ENCODE results near the gene PLAA.

Gene PLAA

DNA sequence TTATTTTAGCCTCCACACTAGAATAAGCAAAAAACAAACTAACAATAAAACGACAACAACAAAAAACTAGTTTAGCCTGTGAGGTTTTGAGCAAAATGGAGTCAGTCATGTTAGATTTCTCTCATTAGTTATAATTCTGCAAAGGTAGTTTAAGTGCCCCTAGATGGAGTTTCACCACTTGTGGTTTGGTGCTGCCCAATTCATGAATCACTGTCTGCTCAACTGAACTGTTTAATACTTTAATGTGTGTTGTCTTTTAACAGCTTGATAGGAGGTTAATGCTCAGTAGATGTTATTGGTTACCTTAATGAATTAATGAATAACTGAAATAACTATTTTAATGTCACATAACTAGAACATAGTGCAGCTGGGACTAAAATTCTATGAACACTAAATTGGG is 3.5 kb upstream of the PLAA start:
- TF ChIP-seq GATA2 (IDR thresholded peaks at IDR 0.05; ENCODE audit: low read depth, low read length) (no peak), GATA3 (IDR thresholded peaks at IDR 0.05; ENCODE audit: low read depth, low read length) (no peak)

DNA sequence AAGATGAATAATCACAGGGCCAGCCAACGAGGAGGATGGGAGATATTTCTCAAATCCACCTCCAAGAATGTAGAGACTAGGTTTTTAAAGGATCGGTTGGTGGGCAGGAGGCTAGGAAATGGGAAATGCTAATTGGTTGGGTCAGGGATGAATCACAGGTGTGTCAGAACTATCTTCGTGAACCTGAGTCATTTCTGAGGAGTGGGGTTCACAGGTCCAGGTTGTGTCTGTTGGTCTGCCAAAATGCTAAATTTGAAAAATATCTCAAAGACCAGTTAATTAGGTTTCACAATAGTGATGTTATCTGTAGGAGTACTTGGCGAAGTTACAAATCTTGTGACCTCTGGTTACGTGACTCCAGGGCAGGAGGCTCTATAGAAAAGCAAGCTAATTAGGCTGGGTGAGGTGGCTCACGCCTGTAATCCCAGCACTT is 2.6 kb upstream of the PLAA start:
- TF ChIP-seq GATA2 (IDR thresholded peaks at IDR 0.05; ENCODE audit: low read depth, low read length) (no peak), GATA3 (IDR thresholded peaks at IDR 0.05; ENCODE audit: low read depth, low read length) (no peak)

DNA sequence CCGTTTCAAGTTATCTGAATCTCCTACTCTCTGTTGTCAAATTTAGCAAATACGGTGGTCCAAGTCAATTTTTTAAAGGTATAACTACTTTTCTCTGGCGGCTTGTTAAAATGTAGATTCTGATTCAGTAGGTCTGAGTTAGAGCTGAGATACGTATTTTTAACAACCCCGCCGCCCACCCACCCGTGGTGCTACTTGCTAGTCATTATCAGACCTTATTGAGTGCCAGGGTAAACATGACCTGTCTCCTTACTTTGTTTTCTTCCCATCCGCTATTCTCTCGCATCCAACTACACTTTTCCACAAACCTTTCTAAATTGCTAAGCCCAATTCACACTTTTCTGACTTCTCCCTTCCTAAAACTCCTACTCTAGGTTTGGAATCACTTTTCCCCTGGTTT is 694 bp upstream of the PLAA start:
- no peak for TF ChIP-seq GATA2 (IDR thresholded peaks at IDR 0.05; ENCODE audit: low read depth, low read length)
- no peak for TF ChIP-seq GATA3 (IDR thresholded peaks at IDR 0.05; ENCODE audit: low read depth, low read length)

DNA sequence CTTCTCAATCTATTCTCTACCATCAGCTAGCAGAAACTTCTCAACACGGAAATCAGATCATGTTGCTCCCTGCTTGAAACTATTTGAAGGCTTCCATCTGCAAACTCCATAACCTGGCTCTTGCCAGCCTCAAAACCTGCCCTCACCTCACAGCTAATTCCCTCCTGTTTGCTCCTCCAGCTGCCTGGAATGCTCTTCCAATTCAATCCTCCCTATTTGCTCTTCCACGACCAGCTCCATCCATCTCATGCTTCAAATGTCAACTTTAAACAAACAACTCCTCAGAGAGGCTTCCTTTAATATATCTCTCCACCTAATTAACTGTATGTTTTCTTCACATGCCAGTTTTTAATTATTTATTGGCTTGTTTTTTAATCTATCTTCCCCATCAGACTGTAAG is 1.5 kb downstream of the PLAA start:
- no peak for TF ChIP-seq GATA2 (IDR thresholded peaks at IDR 0.05; ENCODE audit: low read depth, low read length)
- TF ChIP-seq GATA3 (IDR thresholded peaks at IDR 0.05; ENCODE audit: low read depth, low read length), result no peak

DNA sequence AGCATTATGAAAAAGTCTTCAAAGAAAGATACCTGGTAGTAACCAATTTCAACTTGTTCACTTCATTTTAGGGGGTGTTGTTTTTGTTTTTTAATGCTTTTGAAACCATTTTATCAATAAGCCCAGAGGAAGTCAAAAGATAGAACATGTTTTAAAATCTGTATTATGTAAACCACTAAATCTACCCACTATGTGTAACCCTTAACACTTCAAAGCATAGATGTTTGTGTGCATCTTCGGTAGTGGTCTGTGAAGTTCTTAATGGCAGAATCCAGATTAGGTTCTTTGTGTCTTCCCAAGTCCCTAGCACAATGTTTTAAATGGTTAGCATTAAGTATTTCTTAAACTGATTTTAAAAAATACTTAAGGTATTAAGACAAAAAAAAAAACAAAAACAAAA is 6.3 kb downstream of the PLAA start:
- no peak for TF ChIP-seq GATA3 (IDR thresholded peaks at IDR 0.05; ENCODE audit: low read depth, low read length)
- no peak for TF ChIP-seq GATA2 (IDR thresholded peaks at IDR 0.05; ENCODE audit: low read depth, low read length)

DNA sequence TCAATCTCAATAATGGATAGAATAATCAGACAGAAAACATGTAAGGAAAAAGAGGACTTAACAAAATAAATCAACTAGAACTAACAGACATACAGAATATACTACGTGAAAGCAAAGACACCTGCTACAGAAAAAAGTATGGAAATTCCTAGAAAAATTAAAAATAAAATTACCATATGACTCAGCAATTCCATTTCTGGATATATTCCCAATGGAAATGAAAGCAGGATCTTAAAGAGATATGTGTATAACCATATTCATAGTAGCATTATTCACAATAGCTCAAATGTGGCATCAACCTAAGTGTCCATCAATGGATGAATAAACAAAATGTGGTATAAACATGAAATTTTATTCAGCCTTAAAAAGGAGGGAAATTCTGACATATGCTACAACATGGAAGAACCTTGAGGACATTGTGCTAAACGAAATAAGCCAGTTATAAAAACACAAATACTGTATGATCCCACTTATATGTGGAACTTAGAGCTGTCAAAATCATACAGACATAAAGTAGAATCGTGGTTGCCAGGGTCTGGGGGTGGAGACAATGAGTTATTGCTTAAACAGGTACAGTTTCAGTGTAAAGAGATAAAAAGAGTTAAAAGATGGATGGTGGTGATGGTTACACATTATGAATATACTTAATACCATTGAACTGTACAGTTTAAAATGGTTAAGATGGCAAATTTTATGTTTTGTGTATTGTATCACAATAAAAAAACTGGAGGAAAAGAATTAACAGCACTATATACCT is 6.9 kb downstream of the PLAA start:
- no peak for TF ChIP-seq GATA3 (IDR thresholded peaks at IDR 0.05; ENCODE audit: low read depth, low read length)
- no peak for TF ChIP-seq GATA2 (IDR thresholded peaks at IDR 0.05; ENCODE audit: low read depth, low read length)

DNA sequence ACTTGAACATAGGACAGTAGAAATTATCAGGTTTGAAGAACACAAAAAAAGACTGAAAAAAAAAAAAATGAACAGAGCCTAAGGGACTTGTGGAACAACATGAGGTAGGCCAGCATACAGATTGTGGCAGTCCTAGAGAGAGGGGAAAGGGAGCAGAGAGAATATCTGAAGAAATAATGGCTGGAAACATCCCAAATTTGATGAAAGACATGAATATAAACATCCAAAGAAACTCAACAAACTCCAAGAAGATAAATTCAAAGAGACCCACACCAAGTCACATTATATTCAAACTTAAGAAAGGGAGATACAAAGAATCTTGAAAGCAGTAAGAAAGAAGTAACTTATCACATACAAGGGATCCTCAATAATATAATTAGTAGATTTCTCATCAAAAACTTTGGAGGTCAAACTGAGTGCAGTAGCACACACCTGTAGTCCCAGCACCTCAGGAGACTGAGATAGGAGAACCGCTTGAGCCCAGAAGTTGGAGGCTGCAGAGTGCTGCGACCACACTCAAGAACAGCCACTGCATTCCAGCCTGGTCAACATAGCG is 9.1 kb downstream of the PLAA start:
- TF ChIP-seq GATA2 (IDR thresholded peaks at IDR 0.05; ENCODE audit: low read depth, low read length) (no peak), GATA3 (IDR thresholded peaks at IDR 0.05; ENCODE audit: low read depth, low read length) (no peak)

DNA sequence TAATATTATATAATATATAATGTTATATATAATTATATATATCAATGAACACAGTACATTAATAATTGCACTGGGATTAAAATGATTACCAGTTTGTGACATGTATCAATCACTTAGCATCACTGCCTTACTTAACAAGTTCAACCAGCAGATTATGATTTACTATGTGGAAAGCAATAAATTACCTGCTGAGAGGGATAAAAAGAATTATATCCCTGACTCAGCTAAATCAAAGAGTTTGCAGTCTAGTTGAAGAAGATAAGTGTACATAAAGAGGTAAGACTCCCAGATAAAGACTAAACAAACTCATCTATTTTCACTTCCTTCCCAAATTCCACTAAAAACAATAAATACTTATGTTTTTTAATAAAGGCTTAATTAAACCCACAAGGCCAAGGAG is 11.2 kb downstream of the PLAA start:
- TF ChIP-seq GATA2 (IDR thresholded peaks at IDR 0.05; ENCODE audit: low read depth, low read length) (no peak), GATA3 (IDR thresholded peaks at IDR 0.05; ENCODE audit: low read depth, low read length) (no peak)

DNA sequence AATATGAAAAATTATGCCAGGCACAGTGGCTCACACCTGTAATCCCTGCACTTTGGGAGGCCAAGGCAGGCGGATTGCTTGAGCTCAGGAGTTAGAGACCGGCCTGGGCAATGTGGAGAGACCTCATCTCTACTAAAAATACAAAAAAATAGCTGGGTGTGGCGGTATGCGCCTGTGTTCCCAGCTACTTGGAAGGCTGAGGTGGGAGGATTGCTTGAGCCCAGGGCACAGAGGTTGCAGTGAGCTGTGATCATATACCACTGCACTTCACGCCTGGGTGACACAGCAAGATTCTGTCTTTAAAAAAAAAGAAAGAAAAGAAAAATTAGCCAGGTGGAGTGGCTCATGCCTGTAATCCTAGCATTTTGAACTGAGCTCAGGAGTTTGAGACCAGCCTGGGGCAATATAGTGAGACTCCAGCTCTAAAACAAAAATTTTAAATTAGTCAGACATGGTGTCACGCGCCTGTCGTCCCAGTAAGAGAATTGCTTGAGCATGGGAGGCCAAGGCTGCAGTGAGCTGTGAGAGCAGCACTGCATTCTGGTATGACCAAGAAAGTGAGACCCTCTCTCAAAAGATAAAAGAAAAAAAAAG is 18.0 kb downstream of the PLAA start:
- TF ChIP-seq GATA2 (IDR thresholded peaks at IDR 0.05; ENCODE audit: low read depth, low read length) (no peak), GATA3 (IDR thresholded peaks at IDR 0.05; ENCODE audit: low read depth, low read length) (no peak)

DNA sequence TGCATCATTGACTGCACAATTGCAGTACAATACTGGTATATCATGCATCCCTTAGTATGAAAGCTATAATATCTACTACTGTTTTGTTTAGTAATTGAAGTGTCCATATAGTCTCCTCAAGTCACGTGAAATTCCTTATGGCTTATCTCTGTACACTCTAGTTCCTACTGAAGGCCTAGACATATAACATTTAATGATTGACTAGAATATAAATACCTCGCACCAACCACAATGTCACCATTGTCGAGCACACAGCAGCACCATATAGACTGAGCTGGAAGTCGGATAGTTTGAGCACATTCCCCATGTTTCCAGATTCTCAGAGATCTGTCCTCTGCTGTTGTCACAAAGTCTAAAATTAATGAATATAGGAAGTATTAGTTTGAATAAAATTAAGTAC is 21.4 kb downstream of the PLAA start:
- TF ChIP-seq GATA2 (IDR thresholded peaks at IDR 0.05; ENCODE audit: low read depth, low read length) (no peak), GATA3 (IDR thresholded peaks at IDR 0.05; ENCODE audit: low read depth, low read length) (no peak)

DNA sequence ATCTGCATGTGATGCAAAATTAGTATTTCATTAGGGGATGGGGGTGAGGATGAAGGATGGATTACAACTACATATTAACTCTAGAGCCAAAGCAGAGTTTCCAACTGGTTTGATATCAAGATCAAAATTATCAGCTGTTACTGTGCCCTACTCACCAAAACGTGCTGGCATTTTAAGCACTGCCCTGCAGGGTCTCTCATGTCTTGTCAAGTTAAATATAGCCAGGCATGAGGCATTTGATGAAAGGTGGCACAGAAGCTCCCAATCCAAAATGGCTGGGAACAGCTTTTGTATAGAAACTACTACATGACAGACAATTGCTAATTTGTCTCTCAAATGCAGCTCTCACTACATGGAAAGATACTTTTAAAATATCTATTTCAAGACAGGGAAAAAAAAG is 27.3 kb downstream of the PLAA start:
- TF ChIP-seq GATA3 (IDR thresholded peaks at IDR 0.05; ENCODE audit: low read depth, low read length) (no peak), GATA2 (IDR thresholded peaks at IDR 0.05; ENCODE audit: low read depth, low read length) (no peak)

DNA sequence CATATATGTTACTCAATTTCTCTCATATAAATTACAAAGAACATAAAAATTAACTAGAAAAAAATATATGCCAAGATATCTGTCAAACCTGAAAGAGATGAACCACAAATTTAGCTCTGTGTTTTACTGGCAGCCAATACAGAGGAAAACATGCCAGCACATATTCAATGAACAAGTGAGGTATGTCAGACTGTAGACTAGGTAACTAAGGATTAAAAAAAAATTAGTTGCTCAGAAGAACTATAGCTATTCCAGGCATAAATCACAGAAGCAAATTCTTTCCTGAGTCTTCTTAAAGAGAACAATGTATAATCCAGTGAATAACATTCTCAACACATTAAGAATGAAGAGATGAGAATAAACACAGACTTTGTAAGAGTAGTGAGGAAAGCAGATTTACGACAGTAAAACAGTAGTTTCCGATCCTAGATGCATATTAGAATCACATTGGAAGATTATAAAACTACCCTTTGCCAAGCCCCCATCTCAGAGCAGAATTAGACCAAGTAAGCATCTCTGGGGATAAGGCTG is 33.8 kb downstream of the PLAA start:
- TF ChIP-seq GATA3 (IDR thresholded peaks at IDR 0.05; ENCODE audit: low read depth, low read length), result no peak
- no peak for TF ChIP-seq GATA2 (IDR thresholded peaks at IDR 0.05; ENCODE audit: low read depth, low read length)

DNA sequence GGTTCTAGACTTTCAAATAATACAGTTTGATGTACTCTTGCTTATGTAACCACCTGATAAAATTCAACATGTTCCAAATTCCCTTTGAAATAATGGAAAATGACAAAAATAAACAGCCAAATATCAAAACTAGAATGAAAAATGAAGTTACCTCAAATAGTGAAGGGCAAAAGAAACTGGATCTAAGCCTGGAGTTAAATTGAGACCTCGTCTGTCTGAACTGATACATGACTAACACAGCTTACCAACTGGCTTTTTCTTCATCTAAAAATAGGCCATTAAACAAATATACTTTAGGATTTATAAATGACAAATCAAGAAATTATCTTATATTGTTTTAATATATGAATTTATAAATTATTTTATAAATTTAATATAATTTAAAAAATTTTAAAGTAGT is 42.4 kb downstream of the PLAA start:
- TF ChIP-seq GATA2 (IDR thresholded peaks at IDR 0.05; ENCODE audit: low read depth, low read length), result no peak
- TF ChIP-seq GATA3 (IDR thresholded peaks at IDR 0.05; ENCODE audit: low read depth, low read length), result no peak

DNA sequence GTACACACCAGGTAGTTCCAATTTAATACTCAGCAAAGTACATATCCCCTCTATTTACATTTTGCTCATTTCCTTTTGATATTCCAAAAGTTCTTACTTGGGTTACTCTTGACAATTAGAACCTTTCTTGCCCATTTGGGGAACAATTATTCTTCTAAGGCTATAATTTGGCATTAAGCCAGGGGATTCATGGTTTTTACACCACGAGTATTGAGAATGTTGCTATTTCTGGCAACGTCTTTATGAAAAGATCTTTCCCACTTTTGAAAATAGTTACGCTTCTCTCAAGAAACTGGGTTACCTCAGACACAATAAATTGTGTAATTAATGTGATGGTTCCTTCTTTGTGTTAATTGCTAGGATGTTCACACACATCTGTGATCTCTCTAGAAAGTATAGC is 43.0 kb downstream of the PLAA start:
- TF ChIP-seq GATA2 (IDR thresholded peaks at IDR 0.05; ENCODE audit: low read depth, low read length), result no peak
- TF ChIP-seq GATA3 (IDR thresholded peaks at IDR 0.05; ENCODE audit: low read depth, low read length), result no peak
